Measurements from ENCODE around the gene CPEB3. TPM values are rescaled to one million over a fixed set of nuclear protein-coding genes. Genes with fewer than 3 reads are reported as not detected.

Gene CPEB3
- total RNA-seq, 2 donors from 2014 or later, result 1.7 to 2.2 TPM

DNA sequence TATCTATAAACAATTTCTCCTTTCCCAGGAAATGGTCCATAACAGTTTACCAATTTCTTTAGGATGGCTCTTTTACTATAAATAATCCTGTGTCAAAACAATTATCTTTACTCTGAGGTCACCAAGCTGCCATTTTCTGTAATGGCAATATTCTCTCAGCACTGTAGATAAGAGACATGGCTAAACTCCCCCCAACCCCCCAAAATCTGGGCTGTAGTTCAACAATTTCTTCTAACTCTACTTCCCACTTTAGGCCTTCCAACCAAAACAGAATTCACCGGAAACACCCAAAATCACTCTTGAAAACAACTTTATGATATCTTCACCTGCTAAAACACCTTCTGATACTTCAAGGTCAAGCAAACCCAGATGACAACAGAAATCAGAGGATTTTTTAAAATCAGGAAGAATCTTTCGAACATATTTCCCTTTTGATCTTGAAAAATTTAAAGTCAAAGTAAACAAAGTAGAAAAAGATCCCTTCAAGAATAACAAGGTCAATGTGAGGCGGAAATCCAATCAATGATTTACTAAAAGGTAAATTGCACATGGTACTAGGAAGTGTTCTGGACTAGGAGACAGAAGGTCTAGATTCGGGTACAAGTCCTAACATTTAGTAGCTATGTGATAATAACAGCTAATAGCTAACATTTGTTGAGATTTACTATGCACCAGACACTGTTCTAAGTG lies 176.8 kb downstream of the CPEB3 start:
- Mint-ChIP-seq H3K4me1 (ENCODE audit: low read depth) (no peaks in the 10 kb centered on the region), H3K36me3 (ENCODE audit: insufficient read depth in 2 of 2) (no peaks in the 10 kb centered on the region), H3K4me3 (no peak overlapping the region)

DNA sequence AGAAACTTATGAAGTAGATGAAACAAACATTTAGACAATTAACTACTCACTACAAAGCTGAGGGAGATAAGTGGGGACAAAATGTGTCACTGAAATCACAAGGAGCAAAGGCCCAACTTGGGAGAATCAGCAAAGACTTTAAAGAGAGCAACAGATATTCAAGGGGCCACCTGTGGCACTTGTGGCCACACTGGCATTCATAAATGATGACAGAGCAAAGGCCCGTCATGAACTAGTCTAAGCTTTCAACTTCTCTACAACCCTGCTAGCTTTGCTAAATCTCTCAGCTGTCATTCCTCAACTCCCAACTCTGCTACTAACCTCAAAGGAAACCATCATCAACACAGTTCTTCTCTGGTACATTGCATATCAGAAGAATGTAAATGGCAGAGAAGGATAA lies 178.4 kb downstream of the CPEB3 start:
- H3K27me3 Mint-ChIP-seq (ENCODE audit: low read depth), result no peaks in the 10 kb centered on the region
- H3K4me1 Mint-ChIP-seq (ENCODE audit: low read depth), result no peaks in the 10 kb centered on the region
- no peak overlapping the region for H3K27ac Mint-ChIP-seq
- DNase-seq (no peak), ATAC-seq (replicated peaks in 1 of 2) (no peak)
- no peak overlapping the region for H3K4me3 Mint-ChIP-seq
- H3K9me3 Mint-ChIP-seq, result no peaks in the 10 kb centered on the region
- H3K36me3 Mint-ChIP-seq (ENCODE audit: insufficient read depth in 2 of 2), result no peaks in the 10 kb centered on the region

More for the DNA sequence above, 176.8 kb downstream of the CPEB3 start:
- Mint-ChIP-seq H3K27ac (no peak overlapping the region), H3K9me3 (no peaks in the 10 kb centered on the region), H3K27me3 (ENCODE audit: low read depth) (no peaks in the 10 kb centered on the region)
- no peak for DNase-seq
- ATAC-seq (replicated peaks in 1 of 2), result no peak

DNA sequence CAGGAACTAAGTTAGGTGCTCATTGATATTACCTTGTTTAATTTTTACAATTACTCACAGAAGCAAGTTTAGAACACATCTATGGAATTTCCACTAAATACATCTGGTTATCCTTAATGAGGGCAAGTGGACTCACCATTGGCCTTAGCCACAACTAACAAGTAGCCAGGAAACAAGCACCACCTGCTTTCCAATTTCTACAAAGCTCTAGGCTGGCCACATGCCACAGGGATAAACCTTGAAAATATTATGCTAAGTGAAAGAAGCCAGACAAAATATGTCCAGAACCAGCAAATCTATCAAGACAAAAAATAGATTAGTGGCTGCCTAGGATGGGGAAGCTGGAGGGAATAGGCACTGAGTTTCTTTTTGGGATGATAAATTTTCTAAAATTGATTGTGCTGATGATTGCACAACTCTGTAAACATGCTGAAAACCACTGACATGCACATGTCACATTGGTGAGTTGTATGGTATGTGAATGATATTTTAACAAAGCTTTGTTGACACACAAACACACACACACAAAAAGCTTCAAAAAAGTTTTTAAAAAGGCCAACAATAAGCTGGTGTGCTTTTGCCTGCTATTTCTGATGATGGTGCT lies 179.4 kb downstream of the CPEB3 start:
- DNase-seq, result no peak
- ATAC-seq (replicated peaks in 1 of 2), result no peak
- Mint-ChIP-seq H3K4me3 (no peak overlapping the region), H3K4me1 (ENCODE audit: low read depth) (no peaks in the 10 kb centered on the region), H3K27me3 (ENCODE audit: low read depth) (no peaks in the 10 kb centered on the region), H3K9me3 (no peaks in the 10 kb centered on the region), H3K36me3 (ENCODE audit: insufficient read depth in 2 of 2) (no peaks in the 10 kb centered on the region), H3K27ac (no peak overlapping the region)

DNA sequence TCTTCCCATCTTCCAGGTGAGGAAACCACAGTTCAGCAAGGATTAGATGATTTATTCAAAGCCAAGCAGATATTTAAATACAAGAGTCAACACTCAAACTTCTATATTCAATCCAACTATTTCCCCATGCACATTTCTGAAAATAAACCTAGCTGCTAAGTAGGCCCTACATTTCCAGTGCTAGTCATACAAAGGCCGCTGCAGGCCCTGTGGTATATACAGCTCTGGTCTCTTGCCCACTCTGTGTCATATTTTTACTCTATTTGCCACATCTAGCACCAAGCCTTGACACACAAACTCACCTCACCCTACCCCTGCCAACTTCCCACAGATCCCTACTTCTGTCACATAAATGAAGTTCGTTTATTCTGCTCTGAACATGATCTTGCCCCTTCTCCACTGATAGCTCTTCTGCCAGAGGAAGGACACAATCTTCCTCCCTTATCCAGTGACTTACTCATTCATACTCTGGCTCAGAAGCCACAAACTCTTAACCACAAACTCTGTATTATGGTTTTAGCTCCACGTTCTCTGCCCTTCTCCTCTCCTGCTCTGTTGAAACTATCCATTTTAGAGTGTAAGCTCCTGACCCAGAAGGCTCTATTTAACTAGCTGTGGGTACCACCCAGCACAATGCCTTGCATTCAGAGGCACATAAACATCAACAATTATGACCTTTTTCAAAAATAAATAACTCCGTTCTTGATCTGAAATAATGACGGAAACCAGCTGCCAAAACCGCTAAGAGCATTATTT lies 180.7 kb downstream of the CPEB3 start:
- ATAC-seq (replicated peaks in 1 of 2), result no peak
- H3K36me3 Mint-ChIP-seq (ENCODE audit: insufficient read depth in 2 of 2), result no peaks in the 10 kb centered on the region
- H3K27ac Mint-ChIP-seq, result no peak overlapping the region

DNA sequence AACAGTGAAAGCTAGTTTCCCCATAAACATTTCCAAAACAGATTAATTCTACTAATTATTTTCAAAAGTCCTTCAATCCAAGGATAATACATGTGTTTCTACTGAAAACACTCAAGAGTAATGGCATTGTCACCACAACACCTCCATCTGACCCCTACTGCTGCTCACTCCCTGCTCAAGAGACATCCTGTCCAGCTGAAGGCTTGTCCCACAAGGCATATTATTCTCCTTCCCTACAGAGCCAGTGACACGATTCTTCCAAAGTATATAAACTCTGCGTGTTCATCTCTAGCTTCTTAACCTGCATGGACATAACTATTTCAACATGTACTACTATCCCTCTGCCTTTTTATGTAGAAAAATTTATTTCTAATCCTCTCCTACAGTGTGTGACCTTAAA lies 182.1 kb downstream of the CPEB3 start:
- Mint-ChIP-seq H3K4me3 (no peak overlapping the region), H3K27ac (no peak overlapping the region), H3K27me3 (ENCODE audit: low read depth) (no peaks in the 10 kb centered on the region), H3K9me3 (no peaks in the 10 kb centered on the region), H3K4me1 (ENCODE audit: low read depth) (no peaks in the 10 kb centered on the region), H3K36me3 (ENCODE audit: insufficient read depth in 2 of 2) (no peaks in the 10 kb centered on the region)
- ATAC-seq (replicated peaks in 1 of 2), result no peak
- DNase-seq, result no peak

More for the DNA sequence above, 180.7 kb downstream of the CPEB3 start:
- Mint-ChIP-seq H3K4me1 (ENCODE audit: low read depth) (no peaks in the 10 kb centered on the region), H3K4me3 (no peak overlapping the region), H3K9me3 (no peaks in the 10 kb centered on the region), H3K27me3 (ENCODE audit: low read depth) (no peaks in the 10 kb centered on the region)
- DNase-seq, result no peak

DNA sequence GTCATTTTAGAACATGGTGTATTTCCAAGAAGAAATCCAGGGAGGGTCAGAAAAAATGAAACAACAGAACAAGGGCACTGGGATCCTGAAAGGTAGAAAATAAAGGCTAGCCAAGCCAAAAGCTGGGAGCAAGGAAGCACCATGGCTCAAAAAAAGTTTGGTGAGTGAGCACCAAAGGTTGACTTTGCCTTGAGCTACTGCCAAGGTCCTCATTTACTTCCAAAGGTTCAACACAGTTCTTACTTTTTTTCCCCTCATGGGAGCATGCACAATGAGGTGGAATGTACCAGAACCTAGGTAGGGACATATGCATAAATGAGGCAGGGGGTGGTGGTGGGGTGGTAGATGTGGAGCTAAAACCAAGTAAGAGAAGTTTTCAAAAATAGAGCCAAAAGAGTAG lies 182.8 kb downstream of the CPEB3 start:
- Mint-ChIP-seq H3K27me3 (ENCODE audit: low read depth) (no peaks in the 10 kb centered on the region), H3K27ac (no peak overlapping the region)

DNA sequence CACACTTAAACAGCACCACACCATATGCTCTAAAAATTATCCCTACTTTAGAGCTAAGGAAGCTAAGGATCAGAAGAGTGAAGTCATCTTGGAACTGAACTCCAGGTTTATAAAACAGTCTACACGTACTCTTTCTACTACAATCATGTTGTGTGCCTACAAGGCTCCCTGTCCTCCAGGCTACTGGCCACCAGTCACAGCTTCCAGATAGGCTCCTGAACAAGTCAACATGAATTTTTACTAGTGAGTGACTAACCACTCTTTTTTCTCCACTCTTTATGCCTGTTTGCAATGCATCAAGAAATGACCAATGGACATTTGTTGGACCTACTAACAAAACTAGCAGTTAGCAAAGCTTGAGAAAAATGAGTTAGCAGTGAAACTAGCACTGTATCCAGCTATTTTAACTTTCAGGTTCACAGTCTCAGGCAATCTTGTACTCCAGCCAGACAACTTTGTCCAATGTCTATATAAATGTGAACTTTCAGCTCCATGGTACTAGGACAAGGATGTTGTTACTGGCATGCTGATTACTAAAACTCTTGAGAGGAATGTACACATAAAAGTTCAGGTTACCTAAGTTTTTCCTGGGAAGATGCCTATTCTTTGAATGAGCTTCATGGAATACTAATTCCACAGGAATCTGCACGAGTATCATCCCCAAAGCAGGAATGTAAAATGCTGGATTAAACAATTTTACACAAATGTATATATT lies 187.3 kb downstream of the CPEB3 start:
- Mint-ChIP-seq H3K27me3 (ENCODE audit: low read depth) (no peaks in the 10 kb centered on the region), H3K27ac (no peak overlapping the region), H3K4me1 (ENCODE audit: low read depth) (peaks cover 8% of the 10 kb centered on the region), H3K4me3 (no peak overlapping the region), H3K36me3 (ENCODE audit: insufficient read depth in 2 of 2) (no peaks in the 10 kb centered on the region), H3K9me3 (no peaks in the 10 kb centered on the region)
- ATAC-seq (replicated peaks in 1 of 2) (no peak), DNase-seq (no peak)

More for the DNA sequence above, 182.8 kb downstream of the CPEB3 start:
- H3K9me3 Mint-ChIP-seq, result no peaks in the 10 kb centered on the region
- no peak for ATAC-seq (replicated peaks in 1 of 2)
- H3K36me3 Mint-ChIP-seq (ENCODE audit: insufficient read depth in 2 of 2), result no peaks in the 10 kb centered on the region
- no peak for DNase-seq
- no peak overlapping the region for H3K4me3 Mint-ChIP-seq
- no peaks in the 10 kb centered on the region for H3K4me1 Mint-ChIP-seq (ENCODE audit: low read depth)

DNA sequence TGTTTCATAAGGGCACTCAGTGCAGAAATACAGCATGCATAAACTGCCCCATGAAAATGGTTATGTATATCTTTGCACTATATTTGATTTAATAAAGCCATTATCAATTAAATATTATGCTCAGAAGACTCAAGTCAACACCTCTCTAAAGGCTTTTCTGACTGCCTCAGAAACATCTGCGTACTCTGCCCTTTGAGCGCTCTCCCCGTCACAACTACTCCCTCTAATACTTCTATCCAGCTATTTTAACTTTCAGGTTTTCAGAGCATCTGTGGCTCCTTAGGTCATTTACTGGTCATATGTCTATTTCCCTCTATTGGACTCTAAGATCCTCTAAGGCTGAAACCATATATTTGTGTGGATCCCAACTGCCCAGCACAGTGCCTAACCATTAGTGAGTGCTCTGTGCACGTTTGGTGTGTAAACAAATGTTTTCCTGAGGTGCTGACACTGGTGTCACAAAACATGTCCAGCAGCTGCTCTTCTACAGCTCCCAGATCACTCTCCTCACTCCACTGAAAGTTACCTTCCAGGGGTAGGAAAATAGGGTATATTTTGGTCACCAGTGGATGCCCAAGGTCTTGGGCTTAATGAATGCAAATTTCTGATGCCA lies 188.2 kb downstream of the CPEB3 start:
- H3K4me1 Mint-ChIP-seq (ENCODE audit: low read depth), result peaks cover 8% of the 10 kb centered on the region
- H3K27ac Mint-ChIP-seq, result no peak overlapping the region
- no peaks in the 10 kb centered on the region for H3K27me3 Mint-ChIP-seq (ENCODE audit: low read depth)
- H3K4me3 Mint-ChIP-seq, result no peak overlapping the region
- no peaks in the 10 kb centered on the region for H3K9me3 Mint-ChIP-seq
- ATAC-seq (replicated peaks in 1 of 2) (no peak), DNase-seq (no peak)
- H3K36me3 Mint-ChIP-seq (ENCODE audit: insufficient read depth in 2 of 2), result no peaks in the 10 kb centered on the region

DNA sequence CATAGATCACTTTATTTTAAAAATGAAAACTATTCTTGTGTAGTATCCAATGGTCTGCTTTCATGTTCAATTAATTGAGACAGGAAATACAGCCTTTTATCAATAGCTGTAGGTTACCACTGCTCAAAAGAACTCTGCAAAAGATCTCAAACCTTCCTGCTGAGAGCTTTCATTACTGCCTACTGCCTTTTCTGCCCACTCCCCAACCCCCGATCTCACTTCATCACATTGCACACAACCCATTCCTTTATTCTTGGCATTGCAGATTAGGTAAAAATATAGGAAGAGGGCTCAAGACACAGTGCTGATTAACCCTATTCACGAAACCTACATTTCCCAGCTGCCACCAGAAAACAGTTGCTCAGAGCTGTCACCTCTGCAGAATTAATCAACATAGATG lies 195.9 kb downstream of the CPEB3 start:
- Mint-ChIP-seq H3K4me1 (ENCODE audit: low read depth) (no peaks in the 10 kb centered on the region), H3K4me3 (no peak overlapping the region), H3K36me3 (ENCODE audit: insufficient read depth in 2 of 2) (no peaks in the 10 kb centered on the region), H3K9me3 (no peaks in the 10 kb centered on the region), H3K27ac (no peak overlapping the region), H3K27me3 (ENCODE audit: low read depth) (no peaks in the 10 kb centered on the region)
- DNase-seq (no peak), ATAC-seq (replicated peaks in 1 of 2) (no peak)

DNA sequence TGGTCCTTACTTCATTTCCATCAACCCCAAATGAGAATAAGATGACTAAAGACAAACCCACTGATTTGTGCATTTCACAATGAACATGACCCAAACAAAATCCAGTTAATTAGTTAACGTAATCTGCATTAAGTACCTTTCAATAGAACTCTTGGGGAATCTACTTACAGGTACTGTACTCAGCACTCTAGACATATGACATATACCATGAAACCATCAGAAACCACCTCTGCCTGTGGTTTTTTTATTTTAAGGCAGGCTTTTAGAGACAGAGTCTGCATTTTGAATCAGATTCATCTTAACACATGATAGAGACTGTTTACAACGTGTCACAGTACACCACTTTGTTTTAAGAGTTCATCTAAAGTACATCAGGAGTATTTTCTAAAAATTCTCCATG lies 198.9 kb downstream of the CPEB3 start:
- no peaks in the 10 kb centered on the region for H3K9me3 Mint-ChIP-seq
- no peak overlapping the region for H3K27ac Mint-ChIP-seq
- H3K4me3 Mint-ChIP-seq, result no peak overlapping the region
- DNase-seq, result no peak
- H3K27me3 Mint-ChIP-seq (ENCODE audit: low read depth), result no peaks in the 10 kb centered on the region
- H3K4me1 Mint-ChIP-seq (ENCODE audit: low read depth), result no peaks in the 10 kb centered on the region
- ATAC-seq (replicated peaks in 1 of 2), result peak in 1 of 2 donors; percentile 48
- H3K36me3 Mint-ChIP-seq (ENCODE audit: insufficient read depth in 2 of 2), result no peaks in the 10 kb centered on the region

DNA sequence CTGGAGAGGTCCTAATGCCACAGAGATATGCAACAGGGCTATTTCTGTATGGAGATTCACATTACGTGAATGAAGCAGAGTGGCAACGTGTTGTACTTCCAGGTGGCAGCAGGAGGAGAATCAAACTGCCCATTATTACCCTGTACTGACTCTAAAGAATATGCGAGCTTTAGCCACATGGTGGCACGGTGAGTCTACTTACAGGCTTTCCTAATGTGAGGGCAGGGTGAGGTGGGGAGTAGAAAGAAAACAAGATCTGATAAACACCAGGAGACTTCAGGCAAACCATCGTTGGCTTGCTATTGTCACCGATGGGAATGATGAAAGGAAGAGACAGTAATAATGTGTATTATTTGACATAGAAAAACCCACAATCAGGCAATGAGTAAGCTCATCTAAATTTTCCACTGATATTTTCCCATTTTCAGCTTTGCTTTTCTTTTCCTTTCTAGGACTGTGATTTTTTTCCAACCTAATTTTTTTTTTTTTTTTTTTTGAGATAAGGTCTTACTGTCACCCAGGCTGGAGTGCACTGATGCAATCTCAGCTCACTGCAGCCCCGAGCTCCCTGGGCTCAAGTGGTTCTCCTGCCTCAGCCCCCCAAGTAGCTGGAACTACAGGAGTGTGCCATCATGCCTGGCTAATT lies 203.0 kb downstream of the CPEB3 start:
- Mint-ChIP-seq H3K27me3 (ENCODE audit: low read depth) (no peaks in the 10 kb centered on the region), H3K4me3 (no peak overlapping the region), H3K27ac (no peak overlapping the region), H3K9me3 (no peaks in the 10 kb centered on the region), H3K36me3 (ENCODE audit: insufficient read depth in 2 of 2) (no peaks in the 10 kb centered on the region), H3K4me1 (ENCODE audit: low read depth) (no peaks in the 10 kb centered on the region)
- DNase-seq (peak; percentile 57 to 58), ATAC-seq (replicated peaks in 1 of 2) (peak; percentile 94 to 95)

DNA sequence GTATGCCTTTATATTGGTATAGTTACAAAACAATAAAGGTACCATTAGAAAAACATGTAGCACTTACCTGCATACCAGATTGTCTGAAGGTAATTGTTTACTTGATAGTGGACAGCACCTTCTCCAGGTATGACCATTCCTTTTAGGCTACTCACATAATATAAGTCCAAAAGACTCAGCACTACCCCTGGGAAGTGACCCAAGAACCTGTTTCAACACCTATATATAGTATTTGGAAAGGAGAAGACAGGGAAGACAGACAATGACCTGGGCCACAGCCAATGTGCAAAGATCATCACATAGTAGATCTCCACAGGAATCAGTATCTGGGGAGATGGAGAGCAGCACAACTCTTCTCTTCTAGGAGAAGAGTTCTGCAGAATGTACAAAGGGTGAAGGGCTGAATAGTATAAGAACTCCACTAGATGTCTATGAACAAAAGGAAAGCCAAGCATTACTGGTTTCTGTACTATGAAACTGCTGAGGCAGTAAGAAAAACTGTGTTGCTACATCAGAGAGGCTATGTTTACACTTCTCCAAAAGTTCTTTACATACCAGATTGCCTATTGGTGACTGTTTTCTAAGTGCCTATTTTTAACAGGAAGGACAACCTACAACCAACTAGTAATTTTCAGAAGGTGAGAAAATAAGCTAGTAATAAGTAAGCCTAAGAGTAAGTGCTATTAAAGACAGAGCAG lies 208.1 kb downstream of the CPEB3 start:
- Mint-ChIP-seq H3K9me3 (no peaks in the 10 kb centered on the region), H3K36me3 (ENCODE audit: insufficient read depth in 2 of 2) (peaks cover 0 to 1% of the 10 kb centered on the region in 2 donors), H3K4me3 (no peak overlapping the region), H3K27me3 (ENCODE audit: low read depth) (no peaks in the 10 kb centered on the region), H3K4me1 (ENCODE audit: low read depth) (no peaks in the 10 kb centered on the region), H3K27ac (no peak overlapping the region)
- ATAC-seq (replicated peaks in 1 of 2) (no peak), DNase-seq (no peak)
